HG03045 (cell line): Measurements from ENCODE around the gene HSPA14.
"Not testable (repeated sequence)": the region's sequence is repeated elsewhere in the genome, so short reads cannot be mapped to it uniquely, and the experiment has no call there.

Experiments
- ATAC-seq: cut with Tn5 transposase; IDR thresholded peaks from one replicate; pipeline ENCODE4 v1.9.1; 2021; ENCODE audit warnings: mild to moderate bottlenecking, moderate library complexity; ENCODE audit not compliant: unreplicated experiment

The HSPA14 gene

DNA sequence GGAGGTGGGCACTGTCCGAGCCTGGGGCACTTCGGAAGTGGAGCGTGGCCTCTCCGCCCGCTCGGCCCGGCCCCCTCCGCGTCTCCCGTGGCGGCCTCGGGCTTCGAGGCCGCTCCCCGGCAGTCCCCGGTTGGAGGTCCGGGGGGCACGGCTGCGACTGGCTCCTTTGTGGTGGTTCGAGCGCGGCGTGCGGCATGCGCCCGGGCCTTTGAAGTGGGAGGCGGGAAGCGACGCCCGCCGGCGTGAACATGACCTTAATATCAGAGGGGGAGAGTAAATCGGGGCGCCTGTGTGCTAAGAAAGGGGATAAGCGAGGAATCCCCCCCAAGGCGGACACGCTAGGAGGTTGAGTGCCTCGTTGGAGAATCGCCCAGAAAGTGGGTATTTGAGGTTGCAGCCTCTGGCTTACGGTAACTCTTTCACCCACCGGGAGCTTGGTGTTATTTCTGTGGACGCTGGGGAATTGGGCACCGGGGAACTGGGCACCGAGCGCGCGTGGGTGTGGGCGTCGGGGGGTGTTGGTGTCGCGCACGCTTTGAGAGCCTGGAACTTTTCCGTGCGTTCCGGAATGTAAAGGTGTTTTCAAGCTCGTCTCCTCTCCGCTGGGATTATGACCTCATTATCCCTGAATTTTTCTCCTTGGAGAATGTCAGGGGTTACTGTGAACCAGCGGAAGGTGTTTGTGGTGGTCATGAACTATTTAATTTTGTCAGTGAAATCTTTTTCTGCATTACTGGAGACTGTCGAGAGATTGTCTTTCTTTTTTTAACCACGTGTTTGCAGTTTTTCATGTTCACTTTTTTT is 41.2 kb downstream of the HSPA14 start:
- peak; percentile 23 for ATAC-seq

DNA sequence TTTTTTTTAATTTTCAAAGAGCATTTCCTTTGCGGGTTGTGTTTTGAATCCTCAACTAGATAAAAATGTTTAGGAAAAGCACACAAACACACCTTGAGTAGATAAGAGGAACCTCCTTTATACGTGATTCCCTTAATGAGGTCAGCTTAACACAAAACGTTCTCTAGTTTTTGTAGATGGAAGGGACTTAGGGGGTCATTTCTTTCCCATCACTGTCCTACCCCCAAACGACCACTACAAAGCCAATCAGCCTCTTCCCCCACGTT is 41.8 kb downstream of the HSPA14 start:
- no peak for ATAC-seq

DNA sequence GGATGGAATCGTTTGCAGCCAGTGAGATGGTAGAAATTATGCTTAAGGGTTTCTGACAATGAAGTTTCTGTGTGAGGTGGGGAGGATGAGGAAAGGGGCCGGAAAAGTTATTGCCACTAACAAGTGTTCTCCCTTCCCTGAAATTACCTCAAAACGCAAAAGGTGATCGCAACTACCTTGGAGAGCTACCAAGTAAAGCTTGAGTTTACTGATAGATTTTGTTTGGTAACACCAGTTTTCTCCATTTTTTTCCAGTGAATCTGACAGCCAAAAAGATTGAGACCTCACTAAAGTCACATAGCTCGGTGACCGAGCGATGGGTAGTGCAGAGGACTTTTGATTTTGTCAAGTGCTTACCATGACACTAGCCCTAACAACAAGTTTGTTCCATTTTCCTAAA is 42.1 kb downstream of the HSPA14 start:
- ATAC-seq = no peak

DNA sequence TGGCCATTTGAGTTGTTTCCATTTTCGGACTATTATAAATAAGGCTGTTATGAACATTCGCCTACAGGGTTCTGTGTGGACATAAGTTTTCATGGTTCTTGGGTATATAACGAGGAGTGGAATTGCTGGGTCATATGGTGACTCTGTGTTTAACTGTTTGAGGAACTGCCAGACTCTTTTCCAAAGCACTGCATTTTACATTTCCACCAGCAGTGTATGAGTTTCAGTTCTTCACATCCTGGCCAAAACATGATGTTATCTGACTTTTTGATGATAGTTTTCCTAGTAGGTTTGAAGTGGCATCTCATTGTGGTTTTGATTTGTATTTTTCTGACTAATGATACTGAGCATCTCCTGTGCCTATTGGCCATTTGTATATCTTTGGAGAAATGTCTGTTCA is 46.0 kb downstream of the HSPA14 start:
- ATAC-seq = no peak

DNA sequence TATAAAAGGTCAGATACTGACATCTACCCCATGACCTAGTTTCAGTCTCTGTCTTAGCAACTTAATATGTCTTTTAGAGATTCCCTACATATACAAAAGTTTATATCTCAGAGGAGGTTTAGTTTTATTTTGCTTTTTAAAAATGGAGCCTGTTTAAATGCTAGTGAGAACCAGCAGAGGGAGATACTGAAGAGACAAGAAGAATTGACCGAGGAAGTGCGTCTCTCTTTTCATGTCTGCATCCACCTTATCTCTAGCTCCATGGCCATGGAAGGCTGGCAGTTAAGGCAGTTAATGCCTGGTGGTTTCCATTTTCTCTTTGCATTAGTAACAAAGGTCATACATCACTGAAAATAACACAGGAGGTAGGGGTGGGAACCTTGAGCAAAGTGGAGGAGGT is 51.2 kb downstream of the HSPA14 start:
- no peak for ATAC-seq

DNA sequence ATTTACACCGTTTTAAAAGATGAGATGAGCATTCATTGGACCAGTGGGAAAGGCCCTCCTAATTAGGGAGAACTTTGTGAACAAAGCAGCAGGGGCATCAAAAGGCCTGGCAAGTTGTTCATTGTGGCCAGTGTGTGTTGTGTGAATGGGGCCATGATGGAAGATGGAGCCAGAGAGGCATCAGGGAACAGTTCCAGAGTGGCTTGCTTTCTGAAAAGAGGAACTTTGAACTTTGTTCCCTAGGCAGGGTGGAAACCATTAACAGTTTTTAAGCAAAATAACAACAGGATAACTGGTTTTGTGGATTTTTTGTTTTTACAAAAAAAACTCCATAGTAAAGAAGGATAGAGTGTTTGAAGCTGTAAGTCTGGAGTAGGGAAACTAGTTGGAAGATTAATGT is 53.0 kb downstream of the HSPA14 start:
- ATAC-seq = no peak

DNA sequence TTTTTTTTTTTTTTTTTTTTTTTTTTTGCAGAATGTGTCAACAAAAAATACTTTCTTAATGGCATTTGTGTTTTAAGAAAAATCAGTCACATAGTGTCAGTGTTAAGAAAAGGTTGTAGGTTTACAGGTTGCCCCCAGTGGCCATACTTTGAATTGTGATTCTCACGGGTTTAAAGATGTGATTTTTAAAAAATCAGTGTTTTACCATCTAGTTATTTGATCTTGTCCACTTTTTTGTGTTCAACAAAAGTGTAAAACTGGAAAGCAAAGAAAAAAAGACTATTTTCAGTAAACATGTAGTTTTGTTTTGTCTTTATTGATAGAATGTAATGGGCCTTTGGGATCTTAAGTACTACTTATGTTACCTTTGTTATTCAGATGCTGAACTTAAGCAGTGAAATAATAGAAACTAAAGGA is 66.2 kb downstream of the HSPA14 start:
- no peak for ATAC-seq

DNA sequence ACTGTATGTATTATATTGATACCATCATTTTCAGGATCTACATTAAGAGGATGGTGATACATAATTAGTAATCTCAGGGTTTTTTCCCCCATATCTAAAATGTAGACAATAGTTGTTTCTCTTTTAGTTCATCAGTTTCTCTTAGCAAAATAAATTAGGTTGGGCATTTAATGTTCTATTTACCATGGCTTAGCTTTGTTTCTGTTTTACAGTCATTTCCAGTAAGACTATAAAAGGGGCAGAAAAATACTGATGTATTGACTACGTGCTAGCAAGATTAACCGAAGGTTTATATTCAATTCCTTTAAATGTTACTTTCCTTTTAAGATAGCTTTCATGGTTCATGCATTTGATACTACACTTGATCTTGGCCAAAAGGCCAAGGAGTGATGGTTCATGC is 66.8 kb downstream of the HSPA14 start:
- ATAC-seq = no peak

DNA sequence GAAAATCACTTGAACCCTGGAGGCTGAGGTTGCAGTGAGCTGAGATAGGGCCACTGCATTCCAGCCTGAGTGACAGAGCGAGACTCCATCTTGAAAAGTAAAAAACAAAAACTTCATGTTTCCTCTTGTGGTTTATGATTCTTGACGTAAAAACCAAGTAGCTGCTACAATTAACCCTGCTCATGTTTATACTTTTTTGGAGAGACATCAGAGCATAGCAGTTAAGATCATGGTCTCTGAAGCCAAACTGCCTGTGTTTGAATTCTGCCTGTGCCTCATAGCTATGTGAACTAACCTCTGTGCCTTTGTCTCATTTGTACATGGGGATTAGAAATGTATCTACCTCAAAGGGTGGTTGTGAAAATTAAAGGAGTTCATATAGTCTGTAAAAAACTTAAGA is 67.8 kb downstream of the HSPA14 start:
- ATAC-seq = no peak

DNA sequence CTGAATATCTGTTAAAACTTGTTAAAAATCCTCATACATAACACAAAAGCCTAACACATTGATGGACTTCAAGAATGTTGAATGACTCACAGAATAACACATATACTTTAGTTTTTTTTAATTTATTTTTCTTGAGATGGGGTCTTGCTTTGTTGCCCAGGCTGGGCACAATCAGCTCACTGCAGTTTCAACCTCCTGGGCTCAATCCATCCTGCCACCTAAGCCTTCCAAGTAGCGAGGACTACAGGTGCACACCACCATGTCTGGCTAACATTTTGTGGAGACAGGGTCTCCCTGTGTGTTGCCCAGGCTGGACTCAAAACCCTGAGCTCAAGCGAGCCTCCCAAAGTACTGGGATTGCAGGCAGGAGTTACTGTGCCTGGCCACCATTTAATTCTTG is 68.7 kb downstream of the HSPA14 start:
- no peak for ATAC-seq

DNA sequence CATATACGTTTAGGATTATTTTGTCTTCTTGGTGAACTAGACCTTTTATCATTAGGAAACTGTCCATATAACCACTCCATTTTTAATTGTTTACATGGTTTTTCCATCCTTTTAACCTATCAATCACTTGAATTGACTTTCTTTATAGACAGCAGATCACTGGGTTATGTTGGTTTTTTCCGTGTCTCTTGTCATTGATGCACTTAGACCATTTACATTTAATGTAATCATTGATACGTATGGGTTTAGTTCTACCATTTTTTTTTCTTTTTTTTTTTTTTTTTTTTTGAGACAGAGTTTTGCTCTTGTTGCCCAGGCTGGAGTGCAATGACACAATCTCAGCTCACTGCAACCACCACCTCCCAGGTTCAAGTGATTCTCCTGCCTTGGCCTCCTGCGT is 69.5 kb downstream of the HSPA14 start:
- ATAC-seq = not testable (repeated sequence)

DNA sequence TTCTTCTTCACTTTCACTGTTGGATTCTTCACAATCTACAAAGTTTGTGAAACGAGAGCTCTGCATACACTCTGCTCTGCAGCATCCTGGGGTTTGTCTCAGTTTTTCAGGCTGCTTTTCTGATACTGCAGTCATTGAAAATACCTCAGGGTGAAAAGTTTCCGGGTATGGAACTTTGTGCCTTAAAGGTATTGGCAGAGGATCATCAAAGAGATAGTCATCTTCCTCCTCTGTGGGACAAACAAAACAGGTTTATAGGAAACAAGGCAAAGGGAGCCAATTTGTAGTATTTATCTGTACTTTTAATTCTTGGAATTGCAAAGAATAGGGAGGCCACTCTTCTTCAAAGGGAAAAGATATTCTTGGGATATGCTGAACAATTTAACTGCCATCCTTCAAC is 71.0 kb downstream of the HSPA14 start:
- ATAC-seq = no peak

DNA sequence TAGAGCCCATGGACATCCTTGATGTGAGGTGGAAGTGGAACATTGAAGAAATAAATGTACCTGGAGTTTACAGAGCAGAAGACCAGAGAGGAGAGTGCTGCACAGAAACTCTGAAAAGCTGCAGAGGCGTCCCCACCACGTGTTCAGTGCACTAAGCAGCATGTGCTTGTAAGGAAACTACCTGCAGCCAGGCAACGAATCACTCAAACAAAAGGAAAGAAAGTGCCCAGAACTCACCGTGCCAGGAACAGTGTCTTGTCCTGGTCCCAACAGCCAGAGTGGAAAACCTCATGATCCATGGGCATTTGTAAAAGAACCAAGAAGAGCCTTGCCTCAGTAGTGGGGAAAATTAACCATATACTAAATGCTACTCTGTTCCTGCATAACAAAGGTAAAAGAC is 72.8 kb downstream of the HSPA14 start:
- no peak for ATAC-seq

DNA sequence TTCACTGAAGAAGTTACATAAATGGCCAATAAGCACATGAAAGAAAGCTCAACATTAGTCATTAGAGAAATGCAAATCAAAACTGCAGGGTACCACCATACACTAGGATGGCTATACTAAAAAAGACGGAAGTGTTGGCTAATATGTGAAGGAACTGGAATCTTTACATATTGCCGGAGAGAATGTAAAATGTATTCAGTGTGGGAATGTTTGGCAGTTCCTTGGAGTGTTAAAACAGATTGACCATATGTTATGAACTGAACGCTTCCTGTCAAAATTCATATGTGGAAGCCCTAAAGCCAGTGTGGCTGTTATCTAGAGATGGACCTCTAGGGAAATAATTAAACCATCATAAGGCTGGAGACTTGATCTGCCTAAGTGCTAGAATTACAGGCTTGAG is 73.7 kb downstream of the HSPA14 start:
- ATAC-seq = no peak

DNA sequence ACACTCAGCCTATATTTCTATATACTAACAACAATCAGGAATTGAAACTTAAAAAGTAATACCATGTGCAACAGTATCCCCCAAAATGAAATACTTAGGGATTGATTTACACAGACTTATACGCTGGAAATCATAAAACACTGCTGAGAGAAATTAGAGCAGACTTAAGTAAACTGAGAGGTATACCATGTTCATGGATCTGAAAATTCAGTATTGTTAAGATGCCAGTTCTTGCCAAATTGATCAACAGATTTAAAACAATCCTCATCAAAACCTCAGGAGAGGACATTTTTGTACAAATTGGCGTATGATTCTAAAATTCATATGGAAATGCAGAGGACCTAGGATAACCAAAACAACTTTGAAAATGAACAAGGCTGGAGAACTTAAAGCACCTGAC is 78.5 kb downstream of the HSPA14 start:
- ATAC-seq = no peak

DNA sequence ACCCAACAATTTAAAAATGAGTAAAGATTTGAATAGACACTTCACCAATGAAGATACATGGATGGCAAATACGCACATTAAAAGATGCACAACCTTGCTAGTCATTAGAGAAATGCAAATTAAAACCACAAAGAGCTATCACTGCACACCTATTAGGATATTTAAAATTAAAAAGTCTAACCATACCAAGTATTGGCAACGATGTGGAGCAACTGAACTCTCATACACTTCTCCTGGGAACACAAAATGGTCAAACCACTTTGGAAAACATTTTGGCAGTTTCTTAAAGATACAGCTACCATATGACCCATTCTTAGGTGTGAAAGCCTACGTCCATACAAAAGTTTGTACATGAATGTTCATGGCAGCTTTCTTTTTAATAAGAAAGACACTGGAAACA is 79.7 kb downstream of the HSPA14 start:
- ATAC-seq = no peak

DNA sequence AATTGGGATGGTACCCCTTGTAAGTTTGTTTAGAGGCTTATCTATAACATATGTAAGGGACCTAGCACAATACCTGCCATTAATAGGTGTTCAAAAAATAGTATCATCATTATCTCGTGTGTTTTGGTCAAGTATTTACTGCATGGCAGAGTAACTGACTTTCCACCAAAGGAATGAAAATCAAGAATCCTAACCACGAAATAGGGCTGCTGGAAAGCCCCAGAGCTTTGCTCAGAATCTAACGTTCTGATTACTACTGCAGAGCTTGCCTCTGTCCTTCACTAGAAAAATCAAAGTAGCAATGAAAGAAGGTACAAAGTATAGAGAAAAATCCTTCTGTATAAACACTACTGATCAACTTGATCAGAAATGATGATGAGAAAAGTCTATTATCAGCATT is 80.9 kb downstream of the HSPA14 start:
- no peak for ATAC-seq
